Stomach (tissue), 9 donors: ENCODE data around the gene TEPSIN. TPM values are rescaled to one million over a fixed set of nuclear protein-coding genes. Genes with fewer than 3 reads are reported as not detected.

Experiments used
- DNase-seq, 2 donors: peaks; one replicate each; pipeline versions ENCODE4 v3.0.0 to v3.0.0-alpha.2; 2013 to 2019
- H3K27ac ChIP-seq, 5 donors: fragments of 200-600 bp in 4 of 5; sonication (generic) in 4 of 5; one replicate each; pipeline ENCODE4 v1.5.1; 2013 to 2019; ENCODE audit warnings: mild to moderate bottlenecking in 1 of 5, moderate library complexity in 1 of 5
- H3K27me3 ChIP-seq, 3 donors: fragments of 200-600 bp; sonication (generic); one replicate each; pipeline ENCODE4 v1.5.1; 2017 to 2019; ENCODE audit warnings: mixed run types in 1 of 3
- H3K36me3 ChIP-seq, 4 donors: fragments of 200-600 bp; sonication (generic); 1 replicate in 3 of 4; 2 replicates in 1 of 4; pipeline ENCODE4 v1.5.1; 2016 to 2019
- H3K4me1 ChIP-seq, 4 donors: fragments of 200-600 bp; sonication (generic); one replicate each; pipeline ENCODE4 v1.5.1; 2016 to 2019
- H3K4me3 ChIP-seq, 4 donors: fragments of 200-600 bp; sonication (generic) in 3 of 4; one replicate each; pipeline ENCODE4 v1.5.1; 2016 to 2019; ENCODE audit warnings: mild to moderate bottlenecking in 1 of 4
- H3K9me3 ChIP-seq, 4 donors: fragments of 200-600 bp; sonication (generic); one replicate each; pipeline ENCODE4 v1.5.1; 2016 to 2019
- EP300 ChIP-seq: sonication (generic); formaldehyde crosslinking; IDR thresholded peaks from one replicate; pipeline ENCODE4 v1.6.1; 2017; ENCODE audit warnings: antibody characterized with exemption
- POLR2A ChIP-seq, 4 donors: fragments of 450-650 bp; IDR thresholded peaks; one replicate each; pipeline ENCODE4 v1.6.1; 2016; ENCODE audit warnings: antibody characterized with exemption in 4 of 4, control low read depth in 2 of 4, mild to moderate bottlenecking in 1 of 4, moderate library complexity in 1 of 4
- POLR2AphosphoS5 ChIP-seq, 3 donors: sonication (generic); formaldehyde crosslinking; IDR thresholded peaks; one replicate each; pipeline ENCODE4 v1.6.1; 2016; ENCODE audit warnings: antibody characterized with exemption in 3 of 3
- WGBS, 5 donors: extraction: QIAGEN DNeasy Blood & Tissue Kit in 3 of 5; methylation state at CpG; one replicate each; pipeline versions ENCODE4 v1.1.5 to v1.1.7; 2013 to 2018; 5-methylcytosine and 5-hydroxymethylcytosine counted together
- intact Hi-C: fragments of 100-400 bp; cut with DNase I; formaldehyde crosslinking; loops from one replicate; pipeline ENCODE4 v1.15.1; 2023; ENCODE audit warnings: low total_unique reads
- polyA plus RNA-seq, 3 donors: library from polyadenylated mRNA; stranded (reverse); fragments of 200-250 nt; gene quantifications; one replicate each; pipeline ENCODE4 v1.2.3, GENCODE V29; 2013
- total RNA-seq, 5 donors: library from RNA; depleted of rRNA; stranded (reverse); fragments of >200 nt; gene quantifications; one replicate each; pipeline versions ENCODE4 v1.1.0 to v1.2.3, GENCODE V29; 2014 to 2016
- TF ChIP-seq, protein P1 (sequence below), 7 experiments: fragments of 450-650 bp in 4 of 7; fragments of 200-600 bp in 3 of 7; sonication (generic) in 3 of 7; IDR thresholded peaks; one replicate each; pipeline ENCODE4 v1.5.1; 2016 to 2019; ENCODE audit warnings: antibody characterized with exemption in 7 of 7, control low read depth in 2 of 7, mild to moderate bottlenecking in 1 of 7
- donor health status: healthy with polysubstance abuse.
- donor health status: Bipolar disorder and iron deficiency.
- donor health status: healthy.

TEPSIN gene
- total and polyA plus RNA-seq, 8 donors = 9.4 to 295 (median 21.4) TPM

DNA sequence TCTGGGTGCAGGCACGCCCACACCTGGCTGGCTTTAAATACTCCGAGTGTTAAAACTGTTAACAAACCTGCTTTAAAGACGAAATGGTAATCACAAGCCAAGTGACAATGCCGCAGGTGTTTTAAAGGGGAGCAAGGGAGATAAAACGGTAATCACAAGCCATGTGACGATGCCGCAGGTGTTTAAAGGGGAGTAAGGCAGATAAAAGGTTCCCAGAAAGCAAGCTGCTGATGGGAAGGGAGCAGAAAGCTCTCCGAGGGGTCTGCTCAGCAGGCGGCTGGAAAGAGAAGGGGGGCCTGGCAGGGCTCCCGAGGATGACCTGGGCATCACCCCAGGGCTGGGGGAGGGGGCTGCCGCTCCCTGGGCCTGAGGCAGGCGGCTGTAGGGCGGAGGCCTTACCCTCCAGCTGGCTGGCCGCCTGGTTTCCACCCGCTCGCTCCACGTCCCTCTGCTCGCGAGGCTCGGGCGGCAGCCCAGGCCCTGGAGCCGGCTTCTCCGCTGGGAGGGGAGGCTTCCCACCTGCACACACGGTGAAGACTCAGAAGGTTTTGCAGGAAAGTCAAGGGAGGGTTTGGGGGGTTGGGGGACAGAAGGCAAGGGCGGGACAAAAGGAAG is 12.3 kb upstream of the TEPSIN start:
- Histone ChIP-seq H3K27me3 (no peaks in the 10 kb centered on the region), H3K4me1 (peaks cover 11 to 23% (median 19%) of the 10 kb centered on the region in 4 donors), H3K27ac (no peak overlapping the region), H3K4me3 (no peak overlapping the region), H3K36me3 (peaks cover 30 to 59% (median 50%) of the 10 kb centered on the region in 4 donors), H3K9me3 (no peaks in the 10 kb centered on the region)
- peak in 1 of 2 donors; percentile 69 for DNase-seq
- TF ChIP-seq POLR2A (IDR thresholded peaks at IDR 0.05) (no peak), POLR2AphosphoS5 (IDR thresholded peaks at IDR 0.05) (no peak), EP300 (no peak)
- TF ChIP-seq, protein P1, sequence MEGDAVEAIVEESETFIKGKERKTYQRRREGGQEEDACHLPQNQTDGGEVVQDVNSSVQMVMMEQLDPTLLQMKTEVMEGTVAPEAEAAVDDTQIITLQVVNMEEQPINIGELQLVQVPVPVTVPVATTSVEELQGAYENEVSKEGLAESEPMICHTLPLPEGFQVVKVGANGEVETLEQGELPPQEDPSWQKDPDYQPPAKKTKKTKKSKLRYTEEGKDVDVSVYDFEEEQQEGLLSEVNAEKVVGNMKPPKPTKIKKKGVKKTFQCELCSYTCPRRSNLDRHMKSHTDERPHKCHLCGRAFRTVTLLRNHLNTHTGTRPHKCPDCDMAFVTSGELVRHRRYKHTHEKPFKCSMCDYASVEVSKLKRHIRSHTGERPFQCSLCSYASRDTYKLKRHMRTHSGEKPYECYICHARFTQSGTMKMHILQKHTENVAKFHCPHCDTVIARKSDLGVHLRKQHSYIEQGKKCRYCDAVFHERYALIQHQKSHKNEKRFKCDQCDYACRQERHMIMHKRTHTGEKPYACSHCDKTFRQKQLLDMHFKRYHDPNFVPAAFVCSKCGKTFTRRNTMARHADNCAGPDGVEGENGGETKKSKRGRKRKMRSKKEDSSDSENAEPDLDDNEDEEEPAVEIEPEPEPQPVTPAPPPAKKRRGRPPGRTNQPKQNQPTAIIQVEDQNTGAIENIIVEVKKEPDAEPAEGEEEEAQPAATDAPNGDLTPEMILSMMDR (IDR thresholded peaks at IDR 0.05) = no peak
- intact Hi-C loops = no loop called here
- 65 to 87% (median 75%) methylated on average over 25 of the region's 25 CpGs for WGBS, 5 donors

DNA sequence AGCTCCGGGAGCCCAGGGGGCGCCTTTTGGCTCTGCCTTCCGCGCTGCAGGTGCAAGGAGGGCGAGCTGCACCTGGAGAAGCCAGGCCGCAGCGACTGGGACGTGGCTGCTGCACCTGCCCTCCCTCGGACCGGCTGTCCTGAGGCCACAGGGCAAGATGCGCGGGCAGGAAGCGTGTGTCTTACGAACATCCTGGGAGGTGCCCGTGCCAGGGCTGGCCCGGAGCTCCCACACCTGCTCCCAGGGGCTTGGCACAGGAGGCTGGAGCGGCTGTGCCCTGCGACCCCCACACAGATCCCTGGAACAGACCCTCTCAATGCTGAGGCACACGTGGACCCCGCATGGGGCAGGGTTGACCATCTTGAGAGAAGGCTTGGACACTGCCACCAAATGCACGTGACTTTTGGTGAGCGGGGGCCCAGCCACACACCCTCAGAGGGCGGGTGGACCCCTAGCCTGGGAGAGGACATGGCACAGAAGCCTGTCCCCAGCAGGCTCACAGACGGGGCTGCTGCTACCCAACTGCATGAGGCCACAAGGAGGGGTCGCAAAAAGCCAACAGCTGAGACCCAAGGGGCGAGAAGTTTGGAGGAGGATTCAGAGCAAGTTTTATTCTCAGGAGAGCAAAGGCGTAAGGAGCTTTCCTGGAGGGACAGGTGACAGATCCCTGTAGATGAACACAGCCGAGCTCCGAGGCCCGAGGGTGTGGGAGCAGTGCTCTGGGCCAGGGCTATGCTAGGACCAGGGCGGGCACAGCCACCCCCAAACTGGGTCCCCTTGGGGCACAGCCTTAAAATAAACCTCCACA is 11.6 kb upstream of the TEPSIN start:
- no peak for DNase-seq
- H3K27me3 ChIP-seq = no peaks in the 10 kb centered on the region
- H3K36me3 ChIP-seq = peaks cover 30 to 64% (median 55%) of the 10 kb centered on the region in 4 donors
- intact Hi-C loops = no loop called here
- no peaks in the 10 kb centered on the region for H3K9me3 ChIP-seq
- no peak overlapping the region for H3K27ac ChIP-seq
- peaks cover 5 to 16% (median 13%) of the 10 kb centered on the region in 4 donors for H3K4me1 ChIP-seq
- no peak overlapping the region for H3K4me3 ChIP-seq
- 85 to 94% (median 93%) methylated on average over 16 to 31 of the region's 31 CpGs for WGBS, 5 donors
- no peak for TF ChIP-seq POLR2AphosphoS5 (IDR thresholded peaks at IDR 0.05)
- no peak for TF ChIP-seq POLR2A (IDR thresholded peaks at IDR 0.05)
- no peak for TF ChIP-seq EP300
- TF ChIP-seq, protein P1 (IDR thresholded peaks at IDR 0.05) = no peak

DNA sequence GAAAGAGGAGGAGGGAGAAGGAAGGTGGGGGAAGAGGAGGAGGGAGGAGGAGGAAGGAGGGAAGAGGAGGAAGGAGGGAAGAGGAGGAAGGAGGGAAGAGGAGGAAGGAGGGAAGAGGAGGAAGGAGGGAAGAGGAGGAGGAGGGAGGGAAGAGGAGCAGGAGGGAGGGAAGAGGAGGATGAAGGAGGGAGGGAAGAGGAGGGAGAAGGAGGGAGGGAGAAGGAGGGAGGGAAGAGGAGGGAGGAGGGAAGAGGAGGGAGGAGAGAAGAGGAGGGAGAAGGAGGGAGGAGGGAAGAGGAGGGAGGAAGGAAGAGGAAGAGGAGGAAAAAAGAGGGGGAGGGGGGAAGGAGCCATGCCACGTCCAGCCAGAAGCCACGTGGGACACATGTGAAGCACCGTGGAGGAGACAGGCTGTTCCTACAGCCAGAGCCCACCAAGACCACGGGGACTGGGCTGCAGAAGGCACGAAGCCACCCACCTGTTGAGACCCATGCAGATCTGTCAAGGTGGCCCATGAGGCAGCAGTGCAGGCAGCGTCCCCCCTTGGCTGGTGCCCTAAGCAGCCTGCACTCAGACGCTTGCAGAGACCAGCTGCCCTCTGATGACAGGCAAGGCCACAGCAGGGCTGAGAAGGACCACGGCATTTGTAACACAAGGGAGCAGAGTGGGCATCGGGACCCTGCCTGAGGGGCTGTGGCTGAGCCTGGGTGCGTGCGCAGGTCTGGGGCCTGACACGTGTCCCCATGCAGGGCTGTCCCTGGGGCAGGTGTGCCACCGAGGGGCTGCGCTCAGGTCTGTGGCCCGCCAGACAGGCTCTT is 10.6 kb upstream of the TEPSIN start:
- intact Hi-C loops = no loop called here
- peak in 1 of 2 donors; percentile 62 for DNase-seq

More for the DNA sequence above, 10.6 kb upstream of the TEPSIN start:
- no peak for TF ChIP-seq POLR2AphosphoS5 (IDR thresholded peaks at IDR 0.05)
- TF ChIP-seq POLR2A (IDR thresholded peaks at IDR 0.05) = no peak
- TF ChIP-seq, protein P1 (IDR thresholded peaks at IDR 0.05) = no peak
- no peak for TF ChIP-seq EP300
- no peaks in the 10 kb centered on the region for H3K27me3 ChIP-seq
- H3K4me3 ChIP-seq = no peak overlapping the region
- no peaks in the 10 kb centered on the region for H3K9me3 ChIP-seq
- H3K36me3 ChIP-seq = peaks cover 30 to 71% (median 58%) of the 10 kb centered on the region in 4 donors
- 88 to 95% (median 94%) methylated on average over 8 to 15 of the region's 15 CpGs for WGBS, 5 donors
- no peak overlapping the region for H3K27ac ChIP-seq
- peaks cover 0 to 5% (median 2%) of the 10 kb centered on the region in 4 donors for H3K4me1 ChIP-seq
